H1 (cell line): ENCODE results near the gene MYOC. TPM values are rescaled to one million over a fixed set of nuclear protein-coding genes. Genes with fewer than 3 reads are reported as not detected.

Experiments
- CTCF ChIA-PET: fragments of 300-600 bp; sonication (Branson Sonifier 250); formaldehyde crosslinking; loops from one replicate; lab custom pipeline; 2021; ENCODE audit not compliant: partially characterized antibody; lab: Charles Lee
- POLR2A ChIA-PET: fragments of 300-600 bp; sonication (Branson Sonifier 250); formaldehyde crosslinking; loops from one replicate; lab custom pipeline; 2021; ENCODE audit warnings: inconsistent platforms; ENCODE audit not compliant: partially characterized antibody; lab: Charles Lee
- DNase-seq, 2 experiments: peaks; one replicate each; pipeline versions ENCODE4 v3.0.0 to v3.0.0-alpha.2; 2010 to 2022; ENCODE audit warnings: low spot score in 2 of 2, low read depth in 1 of 2, mixed read lengths in 1 of 2
- FAIRE-seq: peaks from 2 replicates; lab custom pipeline; 2011; peaks lifted over from hg19 to GRCh38; lab: Jason Lieb, UNC
- H2AFZ ChIP-seq: 2 replicates; pipeline ENCODE4 v1.8.1; 2012; ENCODE audit warnings: low read length, inconsistent platforms
- H2AK5ac ChIP-seq: 2 replicates; pipeline ENCODE4 v1.6.1; 2013; ENCODE audit warnings: low read depth, low read length
- H2BK120ac ChIP-seq: replicated peaks from 2 replicates; pipeline ENCODE3; 2013; ENCODE audit warnings: low read depth, low read length, inconsistent platforms
- H2BK12ac ChIP-seq: 2 replicates; pipeline ENCODE4 v1.6.1; 2013; ENCODE audit warnings: low read depth, low read length
- H2BK15ac ChIP-seq: 2 replicates; pipeline ENCODE4 v1.6.1; 2013; ENCODE audit warnings: low read length
- H2BK20ac ChIP-seq: 2 replicates; pipeline ENCODE4 v1.6.1; 2013; ENCODE audit warnings: low read length
- H2BK5ac ChIP-seq: 2 replicates; pipeline ENCODE4 v1.6.1; 2013; ENCODE audit warnings: low read depth, low read length
- H3K14ac ChIP-seq: 2 replicates; pipeline ENCODE4 v1.6.1; 2013; ENCODE audit warnings: inconsistent platforms; ENCODE audit not compliant: insufficient read length
- H3K18ac ChIP-seq: 2 replicates; pipeline ENCODE4 v1.6.1; 2013; ENCODE audit warnings: low read length; ENCODE audit errors: extremely low read depth
- H3K23ac ChIP-seq: 2 replicates; pipeline ENCODE4 v1.6.1; 2013; ENCODE audit warnings: inconsistent platforms; ENCODE audit not compliant: insufficient read length
- H3K23me2 ChIP-seq: 2 replicates; pipeline ENCODE4 v1.6.1; 2013; ENCODE audit warnings: low read depth, low read length
- H3K27ac ChIP-seq: 2 replicates; pipeline ENCODE4 v1.6.1; 2011; ENCODE audit warnings: low read depth, low read length, inconsistent platforms
- H3K27me3 ChIP-seq, 4 experiments: replicated peaks in 1 of 4; 1 replicate in 1 of 4; 2 replicates in 3 of 4; pipeline versions ENCODE4 v1.6.1 to v1.8.1; 2011 to 2013; ENCODE audit warnings: low read length in 3 of 4, mild to moderate bottlenecking in 3 of 4, inconsistent platforms in 2 of 4, mixed read lengths in 2 of 4, moderate library complexity in 1 of 4; ENCODE audit not compliant: control insufficient read depth in 3 of 4, insufficient read depth in 3 of 4; ENCODE audit errors: extremely low read depth in 1 of 4
- H3K36me3 ChIP-seq, 4 experiments: 2 replicates each; pipeline versions ENCODE4 v1.6.1 to v1.8.1; 2011 to 2013; ENCODE audit warnings: mild to moderate bottlenecking in 4 of 4, low read length in 3 of 4, moderate library complexity in 2 of 4, control low read depth in 1 of 4, inconsistent platforms in 1 of 4; ENCODE audit not compliant: insufficient read depth in 4 of 4, control insufficient read depth in 2 of 4
- H3K4ac ChIP-seq: replicated peaks from 2 replicates; pipeline ENCODE3; 2013; ENCODE audit warnings: low read length, low read depth, mixed read lengths, inconsistent platforms; ENCODE audit not compliant: insufficient read length
- H3K4me1 ChIP-seq, 4 experiments: replicated peaks in 1 of 4; 1 replicate in 1 of 4; 2 replicates in 3 of 4; pipeline versions ENCODE4 v1.6.1 to v1.8.1; 2011 to 2013; ENCODE audit warnings: low read length in 3 of 4, inconsistent platforms in 2 of 4, mixed read lengths in 1 of 4; ENCODE audit not compliant: insufficient read depth in 4 of 4, control insufficient read depth in 3 of 4
- H3K4me2 ChIP-seq, 2 experiments: 2 replicates each; pipeline versions ENCODE4 v1.6.1 to v1.8.1; 2011 to 2013; ENCODE audit warnings: low read depth in 2 of 2, low read length in 2 of 2, control low read depth in 1 of 2, inconsistent platforms in 1 of 2, mild to moderate bottlenecking in 1 of 2; ENCODE audit not compliant: insufficient read depth in 1 of 2
- H3K4me3 ChIP-seq, 4 experiments: fragments of 200-600, 300-600 bp in 1 of 4; sonication (generic), shearing (Covaris generic), sonication (Bioruptor Twin) in 1 of 4; 2 replicates each; pipeline versions ENCODE4 v1.5.1 to v1.8.1; 2011 to 2016; ENCODE audit warnings: low read length in 4 of 4, low read depth in 3 of 4, control low read depth in 2 of 4, inconsistent platforms in 2 of 4, mild to moderate bottlenecking in 2 of 4, mixed read lengths in 1 of 4, moderate library complexity in 1 of 4; ENCODE audit not compliant: insufficient read depth in 2 of 4; ENCODE audit errors: extremely low read depth in 1 of 4
- H3K56ac ChIP-seq: replicated peaks from 2 replicates; pipeline ENCODE3; 2013; ENCODE audit warnings: low read depth, mild to moderate bottlenecking, mixed read lengths, low read length, inconsistent platforms; ENCODE audit not compliant: insufficient read length
- H3K79me1 ChIP-seq: 2 replicates; pipeline ENCODE4 v1.6.1; 2013; ENCODE audit warnings: low read depth, low read length, control low read depth
- H3K79me2 ChIP-seq, 2 experiments: 2 replicates each; pipeline versions ENCODE4 v1.6.1 to v1.8.1; 2012 to 2013; ENCODE audit warnings: low read length in 2 of 2, mild to moderate bottlenecking in 2 of 2, inconsistent platforms in 1 of 2; ENCODE audit not compliant: insufficient read depth in 2 of 2, control insufficient read depth in 1 of 2
- H3K9ac ChIP-seq, 4 experiments: replicated peaks in 1 of 4; 1 replicate in 1 of 4; 2 replicates in 3 of 4; pipeline versions ENCODE4 v1.6.1 to v1.8.1; 2011 to 2013; ENCODE audit warnings: low read depth in 3 of 4, low read length in 3 of 4, control low read depth in 2 of 4, mild to moderate bottlenecking in 2 of 4, moderate library complexity in 2 of 4, inconsistent platforms in 1 of 4; ENCODE audit errors: extremely low read depth in 1 of 4
- H3K9me3 ChIP-seq, 2 experiments: 2 replicates each; pipeline versions ENCODE4 v1.6.1 to v1.8.1; 2012 to 2013; ENCODE audit warnings: mild to moderate bottlenecking in 2 of 2, moderate library complexity in 2 of 2, control low read depth in 1 of 2, inconsistent platforms in 1 of 2, low read depth in 1 of 2, low read length in 1 of 2, mixed read lengths in 1 of 2; ENCODE audit not compliant: insufficient read depth in 2 of 2
- H4K20me1 ChIP-seq, 2 experiments: replicated peaks in 1 of 2; 2 replicates each; pipeline versions ENCODE3 to v1.8.1; 2011 to 2013; ENCODE audit warnings: inconsistent platforms in 2 of 2, low read length in 2 of 2, mild to moderate bottlenecking in 1 of 2; ENCODE audit not compliant: insufficient read depth in 2 of 2, control insufficient read depth in 1 of 2
- H4K5ac ChIP-seq: 2 replicates; pipeline ENCODE4 v1.6.1; 2013; ENCODE audit warnings: low read length, low read depth, mixed read lengths, inconsistent platforms; ENCODE audit not compliant: insufficient read length
- H4K8ac ChIP-seq: 2 replicates; pipeline ENCODE4 v1.8.0; 2013; ENCODE audit warnings: mild to moderate bottlenecking, moderate library complexity, low read length, inconsistent platforms; ENCODE audit not compliant: insufficient read depth; ENCODE audit errors: extremely low read depth
- H4K91ac ChIP-seq: replicated peaks from 2 replicates; pipeline ENCODE3; 2013; ENCODE audit warnings: low read length, mixed read lengths, inconsistent platforms; ENCODE audit not compliant: insufficient read length
- FOSL1 ChIP-seq: IDR thresholded peaks from 2 replicates; pipeline ENCODE4 v1.6.1; 2011; ENCODE audit warnings: mild to moderate bottlenecking, low read depth, low read length, moderate library complexity; ENCODE audit not compliant: insufficient read depth
- RNF2 ChIP-seq: fragments of 200-900, 300-1000 bp; sonication (generic); IDR thresholded peaks from 2 replicates; pipeline ENCODE4 v1.7.1; 2016; ENCODE audit warnings: borderline replicate concordance, low read depth, mild to moderate bottlenecking, antibody characterized with exemption, low read length; ENCODE audit not compliant: poor library complexity, severe bottlenecking; ENCODE audit errors: missing control alignments
- SIRT6 ChIP-seq: IDR thresholded peaks from one replicate; pipeline ENCODE4 v1.7.1; 2012; ENCODE audit warnings: low read length, inconsistent platforms
- WGBS, 2 experiments: shearing (Covaris generic) in 1 of 2; methylation state at CpG; one replicate each; pipeline versions ENCODE4 v1.1.6 to v1.1.7; 2013 to 2015; ENCODE audit warnings: low lambda C conversion rate in 2 of 2, mixed read lengths in 2 of 2, inconsistent platforms in 1 of 2, low coverage in 1 of 2, missing lambda C conversion rate in 1 of 2; ENCODE audit not compliant: insufficient replicate concordance in 2 of 2, insufficient coverage in 1 of 2, insufficient read length in 1 of 2; ENCODE audit errors: extremely low coverage in 1 of 2, missing lambda C conversion rate in 1 of 2; 5-methylcytosine and 5-hydroxymethylcytosine counted together
- polyA plus RNA-seq, 7 experiments: library from polyadenylated mRNA; depleted of rRNA in 3 of 7; stranded (reverse) in 5 of 7; unstranded in 2 of 7; fragments of >200 nt in 5 of 7; fragments of 200-250 nt in 2 of 7; gene quantifications; 1 replicate in 5 of 7; 2 replicates in 1 of 7; 4 replicates in 1 of 7; pipeline versions ENCODE4 v1.2.1 to v1.2.3, GENCODE V29; 2011 to 2013; ENCODE audit warnings: missing spikeins in 2 of 7, mixed read lengths in 2 of 7
- total RNA-seq: library from RNA; stranded (reverse); fragmentation: NEBNext Ultra II Directional; extraction: Animal tissue kit (Norgen Biotek cat#: 25700); gene quantifications from 2 replicates; pipeline ENCODE4 v1.2.1, GENCODE V29; 2021

MYOC gene
- total and polyA plus RNA-seq, 2 of the 8 experiments (the other 6 are each of a cell fraction or from before 2014, with no cell fraction given) = not detected

DNA sequence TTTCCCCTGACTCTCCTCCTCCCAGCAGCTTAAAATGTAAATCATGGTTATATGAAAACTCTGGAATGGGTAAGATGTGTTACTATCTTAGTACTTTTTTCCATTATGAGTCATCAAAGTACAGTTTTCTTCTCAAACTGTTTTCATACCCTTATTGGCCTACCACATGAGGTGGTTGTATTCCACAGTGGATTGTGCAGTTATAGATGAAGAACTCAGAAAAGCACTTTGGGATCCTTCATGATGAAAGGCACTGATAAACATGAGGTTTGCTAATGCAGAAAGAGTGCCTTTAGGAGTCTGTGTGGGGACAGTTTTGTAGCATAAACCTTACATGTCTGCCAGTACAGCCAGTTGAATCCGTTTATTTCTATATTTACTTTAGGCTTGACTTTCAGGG lies 62.5 kb downstream of the MYOC start:
- no peaks in the 10 kb centered on the region for H4K20me1 ChIP-seq
- no peak overlapping the region for H4K91ac ChIP-seq
- H3K79me2 ChIP-seq = no peaks in the 10 kb centered on the region
- no peak overlapping the region for H4K5ac ChIP-seq
- no peak overlapping the region for H3K4me3 ChIP-seq
- H2BK15ac ChIP-seq = no peak overlapping the region
- H2AK5ac ChIP-seq = no peak overlapping the region
- no peak overlapping the region for H3K14ac ChIP-seq
- POLR2A ChIA-PET = no interaction called here
- no peak overlapping the region for H2BK12ac ChIP-seq
- H3K9ac ChIP-seq = no peak overlapping the region
- no peak overlapping the region for H3K4ac ChIP-seq
- no peak overlapping the region for H3K23ac ChIP-seq
- CTCF ChIA-PET = interaction anchor here (1.0 kb wide), 1 partner anchor 13 kb away, joined by 3 read pairs; no protein-coding TSS in a partner anchor
- no peak overlapping the region for H2BK20ac ChIP-seq
- no peak overlapping the region for H3K56ac ChIP-seq
- H3K9me3 ChIP-seq = no peaks in the 10 kb centered on the region
- no peak overlapping the region for H2BK120ac ChIP-seq
- H2BK5ac ChIP-seq = no peak overlapping the region
- DNase-seq (no peak), FAIRE-seq (no peak)
- 85% methylated on average over 1 of the region's 1 CpG; no CpG with 5 or more reads in 1 of the 2 experiments for WGBS, 2 experiments
- no peak overlapping the region for H2AFZ ChIP-seq
- TF ChIP-seq SIRT6 (no peak), RNF2 (no peak), FOSL1 (no peak)
- no peaks in the 10 kb centered on the region for H3K79me1 ChIP-seq
- H3K23me2 ChIP-seq = no peaks in the 10 kb centered on the region
- H3K27me3 ChIP-seq = no peaks in the 10 kb centered on the region
- no peak overlapping the region for H3K18ac ChIP-seq
- H3K4me2 ChIP-seq = no peak overlapping the region
- H3K36me3 ChIP-seq = peaks cover 32 to 81% (median 65%) of the 10 kb centered on the region in 4 experiments
- no peak overlapping the region for H4K8ac ChIP-seq
- H3K27ac ChIP-seq = no peak overlapping the region
- no peaks in the 10 kb centered on the region for H3K4me1 ChIP-seq
